Activated CD8-positive, alpha-beta T cell treated with anti-CD3 and anti-CD28 coated beads for 36 hours (primary cell): Measurements from ENCODE around the gene TMEM109. TPM values are rescaled to one million over a fixed set of nuclear protein-coding genes. Genes with fewer than 3 reads are reported as not detected.
A peak's percentile ranks its signal among the peaks of the same experiment; 100 is the strongest.

Experiments used
- ATAC-seq: fragments of 200-7000 bp; cut with Tn5 transposase; one replicate; pipeline ENCODE4 v1.10.0; 2021; ENCODE audit warnings: mild to moderate bottlenecking, moderate library complexity
- CTCF ChIA-PET: fragments of 350-600 bp; sonication (Branson Sonifier 250); formaldehyde crosslinking; loops from one replicate; lab custom pipeline; 2021; ENCODE audit warnings: antibody characterized with exemption; lab: Charles Lee
- POLR2A ChIA-PET: fragments of 350-600 bp; sonication (Branson Sonifier 250); formaldehyde crosslinking; loops from one replicate; lab custom pipeline; 2021; ENCODE audit warnings: antibody characterized with exemption; lab: Charles Lee
- DNase-seq: peaks from one replicate; pipeline ENCODE4 v3.0.0-alpha.2; 2020
- H3K27ac Mint-ChIP-seq: one replicate; pipeline ENCODE4 v1.8.0; 2021; ENCODE audit warnings: mild to moderate bottlenecking, mixed read lengths
- H3K27me3 Mint-ChIP-seq: one replicate; pipeline ENCODE4 v1.8.0; 2021; ENCODE audit warnings: mixed read lengths
- H3K36me3 Mint-ChIP-seq: one replicate; pipeline ENCODE4 v1.8.0; 2021; ENCODE audit warnings: low read depth, mixed read lengths
- H3K4me1 Mint-ChIP-seq: one replicate; pipeline ENCODE4 v1.8.0; 2021; ENCODE audit warnings: low read depth, mixed read lengths
- H3K4me3 Mint-ChIP-seq: one replicate; pipeline ENCODE4 v1.8.0; 2021; ENCODE audit warnings: mild to moderate bottlenecking, moderate library complexity, mixed read lengths
- H3K9me3 Mint-ChIP-seq: one replicate; pipeline ENCODE4 v1.8.0; 2021; ENCODE audit warnings: mixed read lengths
- intact Hi-C: fragments of 100-400 bp; cut with micrococcal nuclease; formaldehyde crosslinking; loops from one replicate; pipeline ENCODE4 v1.10.0; 2022
- total RNA-seq, 2 experiments: library from RNA; stranded (reverse); gene quantifications; one replicate each; pipeline ENCODE4 v1.2.3, GENCODE V29; 2021
- TF ChIP-seq, protein P1 (sequence below): fragments of 200-600 bp; IDR thresholded peaks from one replicate; pipeline ENCODE4 v1.8.0; 2022; ENCODE audit warnings: antibody characterized with exemption, mild to moderate bottlenecking

TMEM109 gene
- total RNA-seq, 2 experiments from 2014 or later, result 93.2 to 101 TPM

GRCh38 chr11:60897496-60897895, 16.5 kb upstream of the TMEM109 start:
- CTCF ChIA-PET, result interaction anchor here (1.4 to 6.5 kb wide), 4 partner anchors 8 to 122 kb away, joined by 6 to 67 read pairs (median 34); no protein-coding TSS in a partner anchor

DNA sequence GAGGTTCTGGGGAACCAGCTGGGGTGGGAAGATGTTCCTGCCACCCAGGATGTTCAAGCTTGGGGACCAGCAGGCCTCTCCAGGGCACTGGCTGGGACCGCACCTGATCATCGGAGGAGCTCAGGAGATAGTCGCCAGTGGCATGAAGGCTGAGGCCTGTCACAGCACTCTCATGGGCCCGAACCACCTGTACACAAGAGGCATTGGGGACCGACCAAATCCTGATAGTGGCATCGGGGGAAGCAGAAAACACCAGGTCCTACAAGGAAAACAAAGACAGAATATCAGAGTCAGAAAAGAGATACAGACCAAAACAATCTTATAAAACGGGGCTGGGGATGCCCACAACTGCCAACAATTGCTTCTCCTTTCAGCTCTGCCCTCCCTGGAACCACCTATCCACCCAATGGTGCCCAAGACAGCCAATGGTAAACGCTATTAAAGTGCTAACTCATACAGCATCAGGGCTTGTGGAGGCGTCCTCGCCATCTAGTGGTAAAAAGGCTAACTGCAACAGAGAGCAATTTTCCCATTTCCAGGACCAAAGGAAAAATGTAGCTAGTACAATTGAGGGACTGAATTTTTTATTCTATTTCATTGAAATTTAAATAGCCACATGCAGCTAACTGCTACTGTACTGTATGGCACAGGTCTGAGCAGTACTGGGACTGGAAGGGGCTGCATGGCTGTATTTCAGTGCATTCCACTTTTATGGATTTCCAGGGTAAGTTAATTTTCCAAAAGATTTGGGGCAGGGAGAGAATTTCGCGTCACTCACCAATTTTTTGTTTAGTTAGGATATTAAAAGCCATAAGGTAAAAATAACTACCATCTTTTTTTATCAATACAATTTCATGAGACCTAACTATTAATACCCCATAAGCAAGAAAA, 14.7 kb upstream of the TMEM109 start:
- H3K4me1 Mint-ChIP-seq, result peaks cover 12% of the 10 kb centered on the region
- H3K27me3 Mint-ChIP-seq, result no peaks in the 10 kb centered on the region
- no peaks in the 10 kb centered on the region for H3K9me3 Mint-ChIP-seq
- intact Hi-C loops, result no loop called here
- CTCF ChIA-PET, result interaction anchor here (0.6 to 9.9 kb wide), 32 partner anchors 8 to 432 kb away, joined by 3 to 88 read pairs (median 4); partner anchors contain the start of genes CCDC86, PTGDR2 and TMEM109
- TF ChIP-seq, protein P1, sequence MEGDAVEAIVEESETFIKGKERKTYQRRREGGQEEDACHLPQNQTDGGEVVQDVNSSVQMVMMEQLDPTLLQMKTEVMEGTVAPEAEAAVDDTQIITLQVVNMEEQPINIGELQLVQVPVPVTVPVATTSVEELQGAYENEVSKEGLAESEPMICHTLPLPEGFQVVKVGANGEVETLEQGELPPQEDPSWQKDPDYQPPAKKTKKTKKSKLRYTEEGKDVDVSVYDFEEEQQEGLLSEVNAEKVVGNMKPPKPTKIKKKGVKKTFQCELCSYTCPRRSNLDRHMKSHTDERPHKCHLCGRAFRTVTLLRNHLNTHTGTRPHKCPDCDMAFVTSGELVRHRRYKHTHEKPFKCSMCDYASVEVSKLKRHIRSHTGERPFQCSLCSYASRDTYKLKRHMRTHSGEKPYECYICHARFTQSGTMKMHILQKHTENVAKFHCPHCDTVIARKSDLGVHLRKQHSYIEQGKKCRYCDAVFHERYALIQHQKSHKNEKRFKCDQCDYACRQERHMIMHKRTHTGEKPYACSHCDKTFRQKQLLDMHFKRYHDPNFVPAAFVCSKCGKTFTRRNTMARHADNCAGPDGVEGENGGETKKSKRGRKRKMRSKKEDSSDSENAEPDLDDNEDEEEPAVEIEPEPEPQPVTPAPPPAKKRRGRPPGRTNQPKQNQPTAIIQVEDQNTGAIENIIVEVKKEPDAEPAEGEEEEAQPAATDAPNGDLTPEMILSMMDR, result peak; percentile 100
- peak; percentile 96 for ATAC-seq
- POLR2A ChIA-PET, result interaction anchor here (0.5 to 3.6 kb wide), 8 partner anchors 8 to 121 kb away, joined by 3 to 12 read pairs (median 4); partner anchors contain the start of genes PTGDR2 and TMEM109
- H3K36me3 Mint-ChIP-seq, result peaks cover 64% of the 10 kb centered on the region
- H3K4me3 Mint-ChIP-seq, result no peak overlapping the region
- peak; percentile 44 for DNase-seq
- H3K27ac Mint-ChIP-seq, result peak overlapping the region; percentile 35

More at GRCh38 chr11:60897496-60897895, 16.5 kb upstream of the TMEM109 start:
- intact Hi-C loops, result no loop called here
- Mint-ChIP-seq H3K4me3 (no peak overlapping the region), H3K27ac (no peak overlapping the region), H3K9me3 (no peaks in the 10 kb centered on the region), H3K4me1 (no peaks in the 10 kb centered on the region), H3K27me3 (no peaks in the 10 kb centered on the region), H3K36me3 (peaks cover 56% of the 10 kb centered on the region)
- DNase-seq (no peak), ATAC-seq (no peak)
- TF ChIP-seq, protein P1, result no peak
- POLR2A ChIA-PET, result interaction anchor here (0.7 to 3.6 kb wide), 4 partner anchors 8 to 52 kb away, joined by 3 to 12 read pairs (median 4); no protein-coding TSS in a partner anchor

DNA sequence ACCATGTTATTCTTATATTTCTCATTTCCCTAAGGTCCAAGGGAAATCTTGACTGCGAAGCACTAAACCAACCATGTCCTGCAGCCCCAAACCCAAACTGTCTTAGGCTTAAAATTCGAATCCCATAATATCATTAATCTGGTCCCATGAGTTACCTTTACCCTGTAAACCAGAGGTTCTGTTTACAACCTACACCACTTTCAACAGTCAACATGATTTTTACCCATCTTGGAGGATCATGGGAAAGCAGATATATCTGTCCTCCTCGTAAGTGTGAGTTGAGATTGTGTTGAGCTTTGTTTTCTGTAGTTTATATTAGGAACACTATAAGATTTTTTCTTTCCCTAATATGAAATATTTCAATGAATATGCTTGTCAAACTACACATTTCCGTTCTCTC, 14.0 kb upstream of the TMEM109 start:
- DNase-seq, result no peak
- Mint-ChIP-seq H3K36me3 (peaks cover 63% of the 10 kb centered on the region), H3K9me3 (no peaks in the 10 kb centered on the region), H3K27ac (peak overlapping the region; percentile 50), H3K4me3 (no peak overlapping the region), H3K27me3 (no peaks in the 10 kb centered on the region), H3K4me1 (peaks cover 19% of the 10 kb centered on the region)
- ATAC-seq, result no peak
- TF ChIP-seq, protein P1, result no peak
- POLR2A ChIA-PET, result interaction anchor here (1.0 to 3.6 kb wide), 3 partner anchors 11 to 14 kb away, joined by 4 to 12 read pairs (median 4); partner anchors contain the start of gene TMEM109
- CTCF ChIA-PET, result interaction anchor here (0.6 to 9.9 kb wide), 22 partner anchors 8 to 428 kb away, joined by 3 to 88 read pairs (median 4); partner anchors contain the start of genes CCDC86, PTGDR2 and TMEM109
- intact Hi-C loops, result no loop called here

DNA sequence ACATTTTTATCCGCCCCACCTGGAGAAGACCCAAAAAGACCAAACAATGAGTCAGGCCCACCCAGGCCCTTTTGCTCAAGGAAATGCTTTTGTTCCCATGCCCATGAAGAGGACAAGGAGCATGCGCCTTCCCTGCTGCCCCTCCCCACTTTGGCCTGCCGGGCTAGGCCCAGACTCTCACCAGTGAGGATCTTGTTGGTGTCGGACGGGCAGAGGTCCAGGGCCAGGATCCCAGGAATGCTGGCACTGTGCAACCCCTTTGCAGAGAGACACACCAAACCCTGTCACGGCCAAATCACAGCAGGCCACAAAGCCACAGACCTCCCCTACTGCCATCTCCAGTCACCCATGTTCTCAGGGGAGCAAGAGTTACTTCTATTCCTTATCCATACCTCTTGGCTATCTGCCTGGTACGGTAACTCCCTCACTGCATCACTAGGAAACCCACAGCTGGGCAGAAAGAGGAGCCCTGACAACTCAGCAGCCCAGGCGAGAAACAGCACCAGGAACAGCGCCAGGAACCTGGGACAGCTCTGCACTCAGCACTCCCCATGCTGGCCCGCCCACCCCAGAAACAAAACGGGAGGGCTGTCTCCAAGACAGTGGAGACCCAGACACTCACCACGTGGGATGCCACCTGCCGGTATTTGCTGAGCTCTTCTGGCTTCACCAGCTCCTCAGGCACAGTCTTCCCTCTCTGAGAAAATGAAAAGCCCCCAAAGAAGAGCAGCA, 13.1 kb upstream of the TMEM109 start:
- no peak for DNase-seq
- intact Hi-C loops, result no loop called here
- no peaks in the 10 kb centered on the region for H3K9me3 Mint-ChIP-seq
- peaks cover 23% of the 10 kb centered on the region for H3K4me1 Mint-ChIP-seq
- POLR2A ChIA-PET, result interaction anchor here (1.1 kb wide), 1 partner anchor 13 kb away, joined by 4 read pairs; the partner anchor contains the start of gene TMEM109
- peaks cover 62% of the 10 kb centered on the region for H3K36me3 Mint-ChIP-seq
- peak overlapping the region; percentile 55 for H3K27ac Mint-ChIP-seq
- no peak overlapping the region for H3K4me3 Mint-ChIP-seq
- no peaks in the 10 kb centered on the region for H3K27me3 Mint-ChIP-seq
- TF ChIP-seq, protein P1, result no peak
- CTCF ChIA-PET, result interaction anchor here (1.9 to 9.9 kb wide), 6 partner anchors 11 to 74 kb away, joined by 5 to 88 read pairs (median 58); partner anchors contain the start of genes CCDC86 and TMEM109
- no peak for ATAC-seq
